GM18520 (cell line): ENCODE results near the gene ME2.
"Not testable (repeated sequence)": the region's sequence is repeated elsewhere in the genome, so short reads cannot be mapped to it uniquely, and the experiment has no call there.

ENCODE experiments used
- ATAC-seq: cut with Tn5 transposase; IDR thresholded peaks from one replicate; pipeline ENCODE4 v1.9.1; 2021; ENCODE audit not compliant: unreplicated experiment

Gene ME2

DNA sequence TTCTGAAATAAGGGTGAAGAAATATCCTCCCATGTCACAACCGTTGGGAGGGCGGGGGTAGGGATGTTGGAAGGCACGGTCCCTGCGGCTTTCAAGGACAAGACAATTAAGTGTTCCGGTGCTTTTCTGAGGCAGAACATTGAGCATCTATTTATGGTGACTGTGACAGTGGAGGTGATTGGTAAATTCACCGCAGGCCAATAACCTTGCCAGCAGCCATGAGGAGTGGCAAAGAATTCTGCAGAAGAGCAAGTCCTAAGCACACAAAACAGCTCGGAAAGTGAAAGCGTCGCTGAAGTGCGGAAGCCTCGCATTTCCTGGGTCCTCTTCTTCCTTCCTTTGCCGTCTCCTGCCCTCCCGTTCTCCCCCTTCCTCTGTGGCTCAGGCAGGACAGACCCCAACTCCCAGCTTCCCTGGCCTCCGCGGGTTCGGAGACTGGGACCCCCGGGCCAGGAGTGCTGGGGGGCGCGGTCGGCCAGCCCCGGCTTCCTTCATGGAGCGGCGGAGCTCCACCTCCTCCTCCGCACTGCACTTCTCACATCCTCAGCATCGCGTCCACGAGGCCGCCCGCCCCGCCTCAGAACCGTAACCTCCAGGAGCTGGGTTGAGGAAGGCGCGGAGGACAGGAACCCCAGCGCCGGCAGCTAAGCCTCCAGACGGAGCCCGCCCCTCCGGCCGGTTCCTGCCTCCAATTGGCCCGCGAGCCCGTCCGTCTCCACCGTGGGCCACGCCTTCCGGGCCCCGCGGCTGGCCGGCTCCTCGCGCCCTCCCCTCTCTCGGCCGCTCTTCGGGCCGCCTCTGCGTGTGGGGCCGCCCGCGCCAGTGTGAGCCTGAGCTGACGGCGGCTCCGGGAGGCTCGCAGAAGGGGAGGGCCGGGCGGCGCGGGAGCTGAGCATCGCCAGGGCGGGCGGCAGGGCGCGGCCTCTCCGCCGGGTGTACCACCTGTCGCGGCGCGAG is at the start of gene ME2:
ME2 (plus strand) TSS at position 774 of the 957 bp plus-strand sequence. CDS start 16,703 bp downstream, outside the sequence.
- ATAC-seq, result peak; percentile 91

- no peak for ATAC-seq
Observed at GRCh38 chr18:50829644-50830043, 49.3 kb upstream of the ME2 start.

DNA sequence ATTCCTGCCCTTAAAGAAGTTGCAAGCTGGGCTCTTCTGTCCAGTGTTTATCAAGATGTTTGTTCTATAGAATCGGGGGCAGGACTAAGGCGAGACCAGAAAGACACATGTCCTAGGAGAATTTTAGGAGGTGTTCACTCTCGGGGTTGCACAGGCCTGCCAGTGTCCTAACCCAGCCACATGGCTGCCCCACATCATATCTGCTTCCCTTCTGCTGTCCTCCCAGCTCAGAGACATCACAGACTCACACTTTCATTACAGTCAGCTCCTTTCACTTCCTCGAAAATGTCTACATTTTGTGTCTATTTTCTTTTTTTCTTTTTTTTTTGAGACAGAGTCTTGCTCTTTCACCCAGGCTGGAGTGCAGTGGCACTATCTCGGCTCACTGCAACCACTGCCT is 48.4 kb upstream of the ME2 start:
- no peak for ATAC-seq

- ATAC-seq, result peak; percentile 46
Observed at GRCh38 chr18:50832754-50833153, 46.2 kb upstream of the ME2 start.

DNA sequence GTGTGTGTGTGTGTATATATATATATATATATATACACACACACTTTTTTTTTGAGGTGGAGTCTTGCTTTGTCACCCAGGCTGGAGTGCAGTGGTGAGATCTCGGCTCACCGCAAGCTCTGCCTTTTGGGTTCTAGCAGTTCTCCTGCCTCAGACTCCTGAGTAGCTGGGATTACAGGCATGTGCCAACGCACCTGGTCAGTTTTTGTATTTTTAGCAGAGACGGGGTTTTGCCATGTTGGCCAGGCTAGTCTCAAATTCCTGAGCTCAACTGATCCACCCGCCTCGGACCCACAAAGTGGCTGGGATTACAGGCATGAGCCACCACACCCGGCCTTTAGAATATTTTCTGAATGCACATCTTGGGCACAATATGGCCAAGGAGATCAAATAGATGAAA is 45.4 kb upstream of the ME2 start:
- not testable (repeated sequence) for ATAC-seq

DNA sequence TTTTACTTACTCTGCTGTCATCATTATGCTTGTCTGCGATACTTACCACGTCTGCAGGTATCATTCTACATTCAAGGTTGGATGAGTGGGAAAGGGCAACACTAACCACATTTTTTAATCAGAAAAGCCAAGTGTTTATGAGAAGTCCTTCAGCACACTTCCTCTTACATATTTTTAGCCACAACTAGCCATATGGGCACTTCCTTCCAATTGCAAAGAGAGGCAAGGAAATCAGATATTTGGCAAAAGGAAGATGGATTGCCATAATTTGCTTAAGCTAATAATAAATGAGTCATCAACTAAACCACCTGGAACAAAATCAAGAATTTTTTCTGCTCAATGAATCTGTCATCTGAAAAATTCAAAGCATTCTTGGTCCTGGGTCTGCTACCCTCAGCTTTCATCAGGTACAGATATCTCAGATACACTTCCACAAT is 42.4 kb upstream of the ME2 start:
- ATAC-seq, result no peak

GRCh38 chr18:50839341-50839740 is 39.6 kb upstream of the ME2 start:
- no peak for ATAC-seq

GRCh38 chr18:50839996-50840395 is 38.9 kb upstream of the ME2 start:
- ATAC-seq, result no peak

- ATAC-seq, result no peak
Observed at GRCh38 chr18:50842846-50843245, 36.1 kb upstream of the ME2 start.

- ATAC-seq, result no peak
Observed at GRCh38 chr18:50844554-50844953, 34.4 kb upstream of the ME2 start.

- no peak for ATAC-seq
Observed at GRCh38 chr18:50844960-50845359, 34.0 kb upstream of the ME2 start.

DNA sequence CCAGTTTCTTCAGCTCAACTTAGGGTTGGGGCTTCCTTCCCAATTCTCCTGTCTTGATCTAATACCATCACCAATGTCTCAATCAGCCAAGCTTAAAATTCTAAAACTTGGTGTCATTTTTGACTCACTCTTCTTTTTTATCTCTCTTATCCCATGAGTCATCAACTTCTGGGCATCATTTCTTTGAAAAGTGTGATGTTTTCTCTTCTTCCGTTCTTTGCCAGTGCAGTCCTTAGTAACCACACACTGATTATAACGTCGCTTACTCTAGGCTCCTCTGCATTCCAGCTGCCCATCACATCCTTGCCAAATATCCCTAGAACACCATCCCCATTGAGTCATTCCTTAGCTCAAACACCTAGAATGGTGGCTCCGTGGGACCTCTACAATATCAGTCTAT is 31.7 kb upstream of the ME2 start:
- ATAC-seq, result no peak

- no peak for ATAC-seq
Observed at GRCh38 chr18:50848061-50848551, 30.8 kb upstream of the ME2 start.

DNA sequence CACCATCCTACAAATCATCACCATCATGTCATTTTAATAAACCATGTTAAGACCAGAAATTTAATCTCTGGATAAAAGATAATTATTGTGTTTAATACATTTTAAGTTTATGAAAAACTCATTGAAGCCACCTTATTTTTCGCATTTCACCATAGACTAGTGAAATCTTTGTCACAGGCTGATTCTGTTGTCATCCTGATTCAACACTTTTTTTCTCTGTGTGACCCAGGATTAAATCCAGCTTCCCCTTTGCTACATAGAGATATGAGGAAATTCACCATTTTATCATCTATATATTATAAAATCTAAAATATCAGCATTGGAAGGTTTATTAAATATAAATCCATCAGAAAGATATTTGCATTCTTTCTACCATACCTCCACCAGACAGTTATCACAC is 29.9 kb upstream of the ME2 start:
- ATAC-seq, result no peak

GRCh38 chr18:50849419-50849821 is 29.5 kb upstream of the ME2 start:
- no peak for ATAC-seq

- ATAC-seq, result no peak
Observed at GRCh38 chr18:50850307-50851065, 28.4 kb upstream of the ME2 start.

DNA sequence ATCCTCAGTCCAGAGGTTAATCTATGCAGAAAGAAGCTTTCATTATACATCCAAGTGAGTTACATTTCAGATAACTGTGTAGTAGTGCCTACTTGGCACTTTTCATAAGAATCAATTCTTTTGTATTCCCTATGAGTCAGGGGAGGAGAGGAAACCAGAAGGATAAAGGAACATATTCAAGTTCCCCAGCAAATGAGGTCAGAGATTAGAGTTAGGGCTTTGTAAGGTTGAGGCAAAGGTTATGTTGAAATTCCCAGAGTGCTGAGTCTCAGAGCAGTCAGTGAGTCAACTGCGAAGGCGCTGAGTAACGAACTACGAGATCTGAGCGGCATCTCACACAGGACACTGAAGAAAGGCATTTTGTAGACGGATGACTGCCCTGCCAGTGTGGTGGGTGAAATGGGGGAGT is 25.1 kb upstream of the ME2 start:
- ATAC-seq, result no peak

- no peak for ATAC-seq
Observed at GRCh38 chr18:50855976-50856757, 22.8 kb upstream of the ME2 start.

DNA sequence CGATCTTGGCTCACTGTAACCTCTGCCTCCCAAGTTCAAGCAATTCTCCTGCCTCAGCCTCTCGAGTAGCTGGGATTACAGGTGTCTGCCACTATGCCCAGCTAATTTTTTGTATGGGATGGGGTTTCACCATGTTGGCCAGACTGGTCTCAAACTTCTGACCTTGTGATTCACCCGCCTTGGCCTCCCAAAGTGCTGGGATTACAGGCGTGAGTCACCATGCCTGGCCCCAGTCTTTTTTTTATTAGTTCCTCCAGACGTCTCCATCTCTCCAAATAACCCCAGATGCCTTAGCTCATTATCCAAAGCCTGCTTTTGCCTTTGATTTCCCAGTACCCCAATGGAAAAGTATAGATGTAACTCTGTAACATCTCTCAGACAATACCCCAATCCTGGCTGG is 21.8 kb upstream of the ME2 start:
- ATAC-seq, result not testable (repeated sequence)

DNA sequence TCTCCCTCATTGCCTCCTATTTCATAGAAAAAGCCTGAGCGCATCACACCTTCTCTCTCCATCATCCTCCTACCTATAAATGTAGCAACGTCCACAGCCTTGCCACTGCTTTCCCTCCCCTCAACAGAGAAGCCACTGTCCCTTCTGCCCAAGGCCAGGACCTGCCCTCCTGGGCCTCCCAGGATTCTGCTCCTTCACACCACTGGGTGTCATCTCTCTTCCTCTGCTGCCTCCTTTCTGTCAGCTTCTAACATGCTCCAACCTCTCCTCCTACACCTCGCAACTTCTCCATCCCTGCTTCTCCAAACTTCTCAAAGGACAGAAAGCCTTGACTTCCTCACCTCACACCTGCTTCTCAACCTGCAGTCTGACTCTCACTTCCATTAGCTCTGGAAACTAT is 21.2 kb upstream of the ME2 start:
- ATAC-seq, result no peak
